ENCODE measurements around the gene PNMA8B. TPM values are rescaled to one million over a fixed set of nuclear protein-coding genes. Genes with fewer than 3 reads are reported as not detected.

The PNMA8B gene
- total RNA-seq, 1 experiment from 2014 or later, result 0.10 TPM

DNA sequence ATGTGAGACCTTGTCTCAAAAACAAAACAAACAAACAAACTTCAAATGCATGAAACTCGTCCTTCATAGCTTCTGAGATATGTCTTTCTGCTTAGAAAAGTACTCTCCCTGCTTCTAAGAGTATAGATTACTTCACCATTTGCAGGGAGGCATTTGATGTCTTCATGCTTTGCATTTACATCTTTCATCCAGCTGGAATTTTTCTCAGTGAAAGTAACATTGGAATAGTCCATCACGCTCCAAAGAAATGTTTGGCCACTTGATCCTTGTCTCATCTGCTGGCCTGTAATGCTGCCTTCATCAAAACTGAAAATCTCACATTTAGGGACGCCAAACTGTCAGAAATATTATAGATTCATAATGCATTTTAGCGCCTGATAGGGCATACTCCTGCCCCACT lies 43.5 kb downstream of the PNMA8B start:
- Histone ChIP-seq H3K27ac (ENCODE audit: low read depth, low read length) (no peak overlapping the region), H3K27me3 (ENCODE audit: insufficient read depth, low read length) (no peaks in the 10 kb centered on the region), H2AFZ (ENCODE audit: low read depth, low read length, poor library complexity, severe bottlenecking) (no peak overlapping the region), H3K4me3 (replicated peaks in 1 of 2; ENCODE audit: low read depth in 1 of 2, low read length in 2 of 2) (no peak overlapping the region), H3K36me3 (ENCODE audit: control insufficient read depth in 1 of 2, insufficient read depth in 2 of 2, low read length in 2 of 2) (no peaks in the 10 kb centered on the region), H3K9me2 (ENCODE audit: insufficient read depth) (no peaks in the 10 kb centered on the region), H3K9ac (ENCODE audit: low read length) (no peak overlapping the region), H3K79me2 (ENCODE audit: insufficient read depth, low read length) (no peaks in the 10 kb centered on the region), H3K9me3 (ENCODE audit: control insufficient read depth in 1 of 2, insufficient read depth in 1 of 2, low read depth in 1 of 2, low read length in 2 of 2) (no peaks in the 10 kb centered on the region), H4K20me1 (ENCODE audit: insufficient read depth) (no peaks in the 10 kb centered on the region), H3K4me1 (ENCODE audit: control insufficient read depth in 1 of 2, insufficient read depth in 2 of 2, low read length in 2 of 2) (no peaks in the 10 kb centered on the region), H3K4me2 (ENCODE audit: low read length) (no peak overlapping the region)
- ChIA-PET CTCF (interaction anchor here (0.9 kb wide), 1 partner anchor 20 kb away, joined by 4 read pairs; no protein-coding TSS in a partner anchor), POLR2A (no interaction called here), RAD21 (ENCODE audit: low non-redundant PET in 1 of 2, low total read pairs in 2 of 2, uncharacterized antibody in 2 of 2, unreplicated experiment in 2 of 2) (no interaction called here)
- intact Hi-C loops (cut with micrococcal nuclease), result no loop called here
- no TSS peak for BruUV-seq (replicated peaks)
- TF ChIP-seq ELF1 (IDR thresholded peaks at IDR 0.05; ENCODE audit: borderline replicate concordance, low read depth), result no peak
- DNase-seq (ENCODE audit: low read depth, low spot score), result no peak
- ATAC-seq, result no peak

DNA sequence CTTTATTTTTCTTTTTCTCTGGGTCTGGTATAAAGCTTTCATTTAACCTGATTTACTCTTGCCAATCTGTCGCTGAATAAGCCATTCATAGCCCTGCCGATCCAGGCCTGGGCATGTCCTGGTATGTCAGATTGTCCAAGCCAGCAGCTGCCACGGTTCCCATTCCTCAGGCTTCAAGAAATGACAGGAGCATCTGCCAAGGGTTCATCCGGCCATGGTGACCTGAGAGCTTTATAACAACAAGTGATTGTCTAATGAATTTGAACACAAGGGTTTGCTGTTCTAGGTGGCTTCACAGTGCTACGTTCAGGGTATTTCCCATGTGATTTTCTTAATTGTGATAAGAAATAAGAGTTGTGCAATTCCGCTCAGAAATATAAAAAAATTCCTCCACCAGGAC lies 44.3 kb downstream of the PNMA8B start:
- H3K9ac ChIP-seq (ENCODE audit: low read length), result no peak overlapping the region
- H3K9me2 ChIP-seq (ENCODE audit: insufficient read depth), result no peaks in the 10 kb centered on the region
- no peaks in the 10 kb centered on the region for H3K27me3 ChIP-seq (ENCODE audit: insufficient read depth, low read length)
- no peaks in the 10 kb centered on the region for H3K9me3 ChIP-seq (ENCODE audit: control insufficient read depth in 1 of 2, insufficient read depth in 1 of 2, low read depth in 1 of 2, low read length in 2 of 2)
- H3K4me2 ChIP-seq (ENCODE audit: low read length), result no peak overlapping the region
- intact Hi-C loops (cut with micrococcal nuclease), result no loop called here
- CTCF ChIA-PET, result no interaction called here
- H3K36me3 ChIP-seq (ENCODE audit: control insufficient read depth in 1 of 2, insufficient read depth in 2 of 2, low read length in 2 of 2), result no peaks in the 10 kb centered on the region
- POLR2A ChIA-PET, result no interaction called here
- BruUV-seq (replicated peaks), result no TSS peak
- RAD21 ChIA-PET (ENCODE audit: low non-redundant PET in 1 of 2, low total read pairs in 2 of 2, uncharacterized antibody in 2 of 2, unreplicated experiment in 2 of 2), result interaction anchor here in 1 of 2 experiments (0.6 kb wide), 1 partner anchor 27 kb away, joined by 4 read pairs; no protein-coding TSS in a partner anchor
- no peaks in the 10 kb centered on the region for H3K79me2 ChIP-seq (ENCODE audit: insufficient read depth, low read length)
- H4K20me1 ChIP-seq (ENCODE audit: insufficient read depth), result no peaks in the 10 kb centered on the region
- H2AFZ ChIP-seq (ENCODE audit: low read depth, low read length, poor library complexity, severe bottlenecking), result no peak overlapping the region
- no peaks in the 10 kb centered on the region for H3K4me1 ChIP-seq (ENCODE audit: control insufficient read depth in 1 of 2, insufficient read depth in 2 of 2, low read length in 2 of 2)
- DNase-seq (ENCODE audit: low read depth, low spot score), result no peak
- H3K27ac ChIP-seq (ENCODE audit: low read depth, low read length), result no peak overlapping the region
- ATAC-seq, result no peak
- no peak overlapping the region for H3K4me3 ChIP-seq (replicated peaks in 1 of 2; ENCODE audit: low read depth in 1 of 2, low read length in 2 of 2)
- TF ChIP-seq ELF1 (IDR thresholded peaks at IDR 0.05; ENCODE audit: borderline replicate concordance, low read depth) (no peak), EZH2phosphoT487 (IDR thresholded peaks at IDR 0.05; ENCODE audit: borderline replicate concordance) (no peak), SIN3A (IDR thresholded peaks at IDR 0.05; ENCODE audit: low read depth) (no peak), EZH2 (IDR thresholded peaks at IDR 0.05) (no peak), EGR1 (IDR thresholded peaks at IDR 0.05; ENCODE audit: low read depth) (no peak), ZFX (IDR thresholded peaks at IDR 0.05) (no peak), SP1 (IDR thresholded peaks at IDR 0.05; ENCODE audit: low read depth) (no peak), POLR2A (IDR thresholded peaks at IDR 0.05; ENCODE audit: borderline replicate concordance, extremely low read depth, insufficient read depth, insufficient read length) (no peak), CBX3 (IDR thresholded peaks at IDR 0.05; ENCODE audit: low read depth) (no peak), JUND (IDR thresholded peaks at IDR 0.05) (no peak)
- TF ChIP-seq, protein P1, sequence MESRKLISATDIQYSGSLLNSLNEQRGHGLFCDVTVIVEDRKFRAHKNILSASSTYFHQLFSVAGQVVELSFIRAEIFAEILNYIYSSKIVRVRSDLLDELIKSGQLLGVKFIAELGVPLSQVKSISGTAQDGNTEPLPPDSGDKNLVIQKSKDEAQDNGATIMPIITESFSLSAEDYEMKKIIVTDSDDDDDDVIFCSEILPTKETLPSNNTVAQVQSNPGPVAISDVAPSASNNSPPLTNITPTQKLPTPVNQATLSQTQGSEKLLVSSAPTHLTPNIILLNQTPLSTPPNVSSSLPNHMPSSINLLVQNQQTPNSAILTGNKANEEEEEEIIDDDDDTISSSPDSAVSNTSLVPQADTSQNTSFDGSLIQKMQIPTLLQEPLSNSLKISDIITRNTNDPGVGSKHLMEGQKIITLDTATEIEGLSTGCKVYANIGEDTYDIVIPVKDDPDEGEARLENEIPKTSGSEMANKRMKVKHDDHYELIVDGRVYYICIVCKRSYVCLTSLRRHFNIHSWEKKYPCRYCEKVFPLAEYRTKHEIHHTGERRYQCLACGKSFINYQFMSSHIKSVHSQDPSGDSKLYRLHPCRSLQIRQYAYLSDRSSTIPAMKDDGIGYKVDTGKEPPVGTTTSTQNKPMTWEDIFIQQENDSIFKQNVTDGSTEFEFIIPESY (IDR thresholded peaks at IDR 0.05; ENCODE audit: extremely low read depth, insufficient replicate concordance, low read length), result no peak
- TF ChIP-seq, protein P2, sequence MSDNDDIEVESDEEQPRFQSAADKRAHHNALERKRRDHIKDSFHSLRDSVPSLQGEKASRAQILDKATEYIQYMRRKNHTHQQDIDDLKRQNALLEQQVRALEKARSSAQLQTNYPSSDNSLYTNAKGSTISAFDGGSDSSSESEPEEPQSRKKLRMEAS (IDR thresholded peaks at IDR 0.05), result no peak
